NT2/D1 (cell line): ENCODE measurements around the gene RHOBTB1.

ENCODE experiments used
- SUZ12 ChIP-seq: IDR thresholded peaks from 2 replicates; pipeline ENCODE4 v1.6.1; 2011; ENCODE audit not compliant: insufficient read length, insufficient read depth; ENCODE audit errors: extremely low read depth
- YY1 ChIP-seq: IDR thresholded peaks from 2 replicates; pipeline ENCODE4 v1.6.1; 2011; ENCODE audit not compliant: insufficient read length, insufficient read depth
- ZNF274 ChIP-seq: IDR thresholded peaks from 2 replicates; pipeline ENCODE4 v1.6.1; 2011; ENCODE audit warnings: mild to moderate bottlenecking, low read depth, low read length

DNA sequence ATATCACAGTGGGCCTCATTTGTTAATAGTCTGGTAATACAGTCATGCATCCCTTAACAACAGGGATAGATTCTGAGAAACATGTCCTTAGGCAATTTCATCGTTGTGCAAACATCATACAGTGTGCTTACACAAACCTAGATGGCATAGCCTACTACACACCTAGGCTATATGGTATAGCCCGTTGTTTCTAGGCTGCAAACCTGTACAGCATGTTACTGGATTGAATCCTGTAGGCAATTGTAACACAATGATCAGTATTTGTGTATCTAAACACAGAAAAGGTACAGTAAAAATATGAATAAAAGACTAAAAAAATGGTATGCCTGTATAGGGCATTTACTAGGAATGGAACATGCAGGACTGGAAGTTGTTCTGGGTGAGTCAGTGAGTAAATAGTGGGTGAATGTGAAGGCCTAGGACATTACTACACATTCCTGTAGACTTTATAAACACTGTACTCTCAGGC is 12.0 kb upstream of the RHOBTB1 start:
- TF ChIP-seq ZNF274: no peak
- TF ChIP-seq YY1: no peak
- no peak for TF ChIP-seq SUZ12
